HG02852 (cell line): Measurements from ENCODE around the gene CCDC124.
A peak's percentile ranks its signal among the peaks of the same experiment; 100 is the strongest.
"Not testable (repeated sequence)": the region's sequence is repeated elsewhere in the genome, so short reads cannot be mapped to it uniquely, and the experiment has no call there.

ENCODE experiments used
- ATAC-seq: cut with Tn5 transposase; IDR thresholded peaks from one replicate; pipeline ENCODE4 v1.9.1; 2021; ENCODE audit warnings: mild to moderate bottlenecking, moderate library complexity; ENCODE audit not compliant: unreplicated experiment

CCDC124 gene, protein sequence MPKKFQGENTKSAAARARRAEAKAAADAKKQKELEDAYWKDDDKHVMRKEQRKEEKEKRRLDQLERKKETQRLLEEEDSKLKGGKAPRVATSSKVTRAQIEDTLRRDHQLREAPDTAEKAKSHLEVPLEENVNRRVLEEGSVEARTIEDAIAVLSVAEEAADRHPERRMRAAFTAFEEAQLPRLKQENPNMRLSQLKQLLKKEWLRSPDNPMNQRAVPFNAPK

DNA sequence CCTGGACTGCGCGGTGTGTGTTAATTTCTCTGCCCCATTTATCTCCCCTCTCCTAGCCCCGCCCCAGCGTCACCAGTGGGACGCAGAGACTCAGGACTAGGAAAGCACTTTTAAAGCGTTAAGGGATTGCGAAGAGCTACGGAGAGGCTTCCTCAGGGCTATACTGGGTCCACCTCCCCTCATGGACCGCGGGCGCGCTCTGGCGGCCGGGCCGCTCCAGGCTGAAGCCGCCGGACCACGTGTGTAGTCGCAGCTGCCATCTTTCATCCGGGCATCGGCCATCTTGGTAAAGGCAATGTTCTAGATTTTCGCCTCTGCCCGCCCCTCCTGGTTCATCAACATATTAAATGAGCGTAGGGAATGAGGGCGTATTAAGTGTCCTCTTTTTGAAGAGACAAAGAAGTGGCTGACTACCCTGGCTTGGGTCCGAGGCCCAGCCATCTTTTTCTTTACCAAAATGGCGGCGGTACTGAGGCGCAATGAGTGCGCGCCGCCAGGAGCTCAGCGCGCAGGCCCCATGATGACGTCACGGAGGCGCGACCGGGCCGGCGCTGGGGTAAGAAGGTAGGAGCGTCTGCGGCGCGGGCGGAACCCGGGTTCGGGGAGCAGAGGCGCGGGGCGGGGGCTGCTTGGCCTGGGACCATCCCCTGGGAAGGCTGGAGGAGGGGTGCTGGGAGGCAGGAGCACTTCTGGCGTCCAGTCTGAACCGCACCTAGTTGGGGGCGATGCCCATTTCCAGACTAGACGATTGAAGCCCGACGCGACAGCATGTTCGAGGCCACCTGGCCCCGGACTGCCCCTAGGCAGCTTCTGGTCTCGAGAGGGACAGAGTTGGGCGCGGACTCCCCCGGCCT, at the start of gene CCDC124:
Gene CCDC124, plus strand, starts transcription at position 531 of the 854 bp plus-strand sequence. CDS start 3,406 bp downstream, outside the sequence.
- peak; percentile 69 for ATAC-seq

DNA sequence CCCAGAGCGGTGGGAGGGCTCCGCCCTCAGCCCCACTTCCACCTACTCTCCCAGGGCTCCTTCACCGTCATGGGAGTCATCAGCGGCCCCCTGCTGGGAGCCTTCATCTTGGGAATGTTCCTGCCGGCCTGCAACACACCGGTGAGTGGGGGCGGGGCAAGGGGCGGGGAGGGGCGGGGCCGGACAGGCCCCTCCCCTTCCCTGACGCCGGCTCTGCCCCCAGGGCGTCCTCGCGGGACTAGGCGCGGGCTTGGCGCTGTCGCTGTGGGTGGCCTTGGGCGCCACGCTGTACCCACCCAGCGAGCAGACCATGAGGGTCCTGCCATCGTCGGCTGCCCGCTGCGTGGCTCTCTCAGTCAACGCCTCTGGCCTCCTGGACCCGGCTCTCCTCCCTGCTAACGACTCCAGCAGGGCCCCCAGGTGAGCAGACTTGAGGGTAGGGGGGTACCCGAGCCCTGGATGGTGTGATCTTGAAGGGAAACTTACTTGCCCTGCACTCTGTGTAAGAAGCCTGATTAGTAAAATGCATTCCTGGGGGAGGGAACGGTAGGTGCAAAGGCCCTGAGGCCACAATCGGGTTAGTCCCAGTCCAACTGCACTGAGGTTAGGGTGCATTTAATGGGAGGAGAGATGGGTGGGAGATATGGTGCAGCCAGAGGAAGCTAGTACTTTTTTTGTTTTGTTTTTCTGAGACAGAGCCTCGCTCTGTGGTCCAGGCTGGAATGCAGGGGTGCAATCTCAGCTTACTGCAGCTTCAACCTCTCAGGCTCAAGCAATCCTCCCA, 49.0 kb upstream of the CCDC124 start:
- ATAC-seq = no peak

DNA sequence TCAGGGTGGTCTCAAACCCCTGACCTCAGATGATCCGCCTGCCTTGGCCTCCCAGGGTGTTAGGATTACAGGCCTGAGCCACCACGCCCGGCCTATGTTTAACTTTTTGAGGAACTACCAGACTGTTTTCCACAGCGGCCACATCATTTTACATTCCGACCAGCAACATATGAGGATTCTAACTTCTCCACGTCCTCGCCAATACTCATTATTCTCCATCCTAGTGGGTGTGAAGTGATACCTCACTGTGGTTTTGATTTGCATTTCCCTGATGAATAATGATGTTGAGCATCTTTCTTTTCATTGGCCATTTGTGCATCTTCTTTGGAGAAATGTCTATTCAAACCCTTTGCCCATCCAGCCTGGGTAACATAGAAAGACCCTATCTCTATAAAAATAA, 46.3 kb upstream of the CCDC124 start:
- ATAC-seq = no peak

DNA sequence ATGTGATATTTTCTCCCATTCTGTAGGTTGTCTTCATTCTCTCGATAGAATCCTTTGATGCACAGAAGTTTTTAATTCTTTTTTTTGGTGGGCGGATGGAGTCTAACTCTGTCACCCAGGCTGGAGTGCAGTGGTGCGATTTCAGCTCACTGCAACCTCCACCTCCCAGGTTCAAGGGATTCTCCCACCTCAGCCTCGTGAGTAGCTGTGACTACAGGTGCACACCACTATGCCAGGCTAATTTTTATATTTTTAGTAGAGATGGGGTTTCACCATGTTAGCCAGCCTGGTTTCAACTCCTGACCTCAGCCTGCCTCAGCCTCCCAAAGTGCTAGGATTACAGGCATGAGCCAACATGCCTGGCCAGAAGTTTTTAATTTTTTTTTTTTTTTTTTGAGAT, 45.6 kb upstream of the CCDC124 start:
- ATAC-seq = not testable (repeated sequence)

DNA sequence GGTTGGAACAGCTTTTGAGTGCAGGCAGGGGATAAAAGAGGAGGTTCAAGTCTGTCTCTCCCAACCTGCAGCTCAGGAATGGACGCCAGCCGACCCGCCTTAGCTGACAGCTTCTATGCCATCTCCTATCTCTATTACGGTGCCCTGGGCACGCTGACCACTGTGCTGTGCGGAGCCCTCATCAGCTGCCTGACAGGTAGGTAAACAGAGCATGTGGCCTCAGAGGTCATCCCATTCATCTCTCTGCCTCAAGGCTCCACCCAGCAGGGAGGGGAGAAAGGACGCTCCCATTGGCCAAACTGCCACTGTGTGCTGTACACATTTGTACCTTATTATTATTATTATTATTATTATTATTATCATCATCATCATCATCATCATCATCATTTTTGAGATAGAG, 44.6 kb upstream of the CCDC124 start:
- ATAC-seq = no peak

DNA sequence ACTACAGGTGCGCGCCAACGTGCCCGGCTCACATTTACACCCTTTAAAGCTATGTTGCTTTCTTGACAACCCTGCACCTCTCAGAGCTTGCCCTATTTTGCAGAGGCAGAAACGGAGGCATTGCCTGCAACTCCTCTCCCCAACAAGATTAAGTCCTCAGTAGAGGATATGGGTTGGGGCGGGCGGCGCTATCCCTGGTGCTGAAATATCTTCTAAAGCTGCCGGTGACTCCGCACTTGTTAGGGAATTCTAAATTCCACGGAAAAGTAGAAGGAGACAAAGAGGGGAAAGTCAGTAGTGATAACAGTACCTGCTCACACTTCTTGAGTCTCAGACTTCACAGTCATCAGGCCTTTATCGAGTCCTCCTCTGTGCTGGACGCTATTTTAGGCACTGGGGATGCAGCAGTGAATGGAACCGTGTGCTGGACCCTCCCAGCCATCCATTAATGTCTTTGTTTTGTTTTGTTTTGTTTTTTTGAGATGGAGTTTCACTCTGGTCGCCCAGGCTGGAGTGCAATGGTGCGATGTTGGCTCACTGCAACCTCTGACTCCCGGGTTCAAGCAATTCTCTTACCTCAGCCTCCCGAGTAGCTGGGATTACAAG, 43.1 kb upstream of the CCDC124 start:
- ATAC-seq = no peak

DNA sequence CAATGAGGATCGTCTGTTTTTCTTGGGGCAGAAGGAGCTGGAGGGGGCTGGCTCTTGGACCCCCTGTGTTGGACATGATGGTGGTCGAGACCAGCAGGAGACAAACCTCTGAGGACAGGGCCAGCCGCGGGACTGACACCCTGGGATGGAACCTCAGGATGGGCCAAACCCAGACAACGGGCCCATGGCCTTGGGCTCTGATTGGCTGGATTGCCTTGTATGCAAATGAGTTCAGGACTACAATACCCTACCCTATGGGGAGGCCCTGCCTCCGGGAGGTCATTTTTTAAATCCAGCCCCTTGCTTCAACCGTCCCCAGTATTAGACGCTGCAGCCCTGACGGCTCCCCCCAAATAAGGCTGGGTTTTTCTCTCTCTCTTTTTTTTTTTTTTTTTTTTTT, 39.0 kb upstream of the CCDC124 start:
- no peak for ATAC-seq

DNA sequence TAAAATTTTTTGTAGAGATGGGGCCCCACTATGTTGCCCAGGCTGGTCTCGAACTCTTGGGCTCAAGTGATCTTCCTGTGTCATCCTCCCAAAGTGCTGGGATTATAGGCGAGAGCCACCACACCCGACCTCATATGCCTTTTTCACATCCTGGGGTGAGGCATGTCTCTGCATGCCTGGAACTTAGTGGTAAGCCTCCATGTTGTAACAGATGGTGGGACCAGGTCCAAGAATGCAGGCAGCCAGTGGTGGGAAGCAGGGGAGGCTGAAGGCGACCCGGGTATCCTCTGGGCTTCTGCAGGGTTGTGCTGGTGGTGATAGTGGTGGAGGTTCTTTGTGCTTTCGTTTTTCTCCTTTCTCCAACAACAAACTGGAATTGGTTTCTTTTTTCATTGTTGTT, 30.1 kb upstream of the CCDC124 start:
- no peak for ATAC-seq

DNA sequence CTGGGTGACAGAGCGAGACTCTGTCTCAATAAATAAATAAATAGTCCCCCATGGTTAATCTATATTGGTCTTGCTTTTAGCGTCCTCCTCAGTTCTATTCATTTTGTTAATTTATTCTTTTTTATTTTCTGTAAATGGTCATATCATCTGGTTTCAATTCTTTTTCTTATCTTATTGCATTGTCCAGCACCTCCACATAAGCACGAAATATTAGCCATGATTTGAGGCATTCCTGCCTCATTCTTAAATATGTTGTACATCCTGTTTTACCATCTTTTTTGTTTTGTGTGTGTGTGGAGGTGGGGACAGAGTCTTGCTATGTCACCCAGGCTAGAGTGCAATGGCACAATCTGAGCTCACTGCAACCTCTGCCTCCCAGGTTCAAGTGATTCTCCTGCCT, 24.6 kb upstream of the CCDC124 start:
- no peak for ATAC-seq

DNA sequence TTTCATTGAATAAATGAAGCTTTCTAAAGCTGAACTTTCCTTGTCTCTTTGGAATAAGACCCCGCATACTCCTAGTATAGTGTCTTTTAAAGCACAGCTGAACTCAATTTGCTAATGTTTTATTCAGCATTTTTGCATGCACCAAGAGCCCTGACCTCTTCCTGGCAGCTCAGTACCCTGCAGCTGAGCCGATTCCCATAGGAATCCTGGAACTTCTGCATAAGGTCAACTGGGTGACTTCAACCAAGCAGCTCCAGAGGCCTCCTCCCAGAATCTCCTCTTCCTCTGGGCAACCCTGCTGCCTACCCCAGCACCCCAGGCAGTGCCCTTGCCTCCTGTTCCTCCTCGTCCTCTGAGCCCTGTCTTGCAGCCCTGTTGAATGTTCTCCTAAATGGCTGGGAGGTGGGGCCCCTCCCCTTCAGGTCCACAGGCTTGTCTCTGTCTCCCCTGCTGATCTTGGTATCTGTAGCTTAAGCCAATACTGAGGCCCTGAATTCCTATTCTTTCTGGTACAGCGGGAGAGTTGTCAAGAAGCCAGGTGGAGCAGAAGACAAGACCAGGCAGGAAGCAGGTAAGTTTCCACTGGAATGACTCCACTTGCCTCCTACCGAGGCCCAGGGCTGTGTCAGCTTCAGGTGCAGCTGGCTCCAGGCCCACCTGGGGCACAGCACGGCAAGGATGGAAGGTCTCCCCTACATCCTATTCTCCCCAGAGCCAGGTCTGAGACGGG, 23.6 kb upstream of the CCDC124 start:
- ATAC-seq = no peak

DNA sequence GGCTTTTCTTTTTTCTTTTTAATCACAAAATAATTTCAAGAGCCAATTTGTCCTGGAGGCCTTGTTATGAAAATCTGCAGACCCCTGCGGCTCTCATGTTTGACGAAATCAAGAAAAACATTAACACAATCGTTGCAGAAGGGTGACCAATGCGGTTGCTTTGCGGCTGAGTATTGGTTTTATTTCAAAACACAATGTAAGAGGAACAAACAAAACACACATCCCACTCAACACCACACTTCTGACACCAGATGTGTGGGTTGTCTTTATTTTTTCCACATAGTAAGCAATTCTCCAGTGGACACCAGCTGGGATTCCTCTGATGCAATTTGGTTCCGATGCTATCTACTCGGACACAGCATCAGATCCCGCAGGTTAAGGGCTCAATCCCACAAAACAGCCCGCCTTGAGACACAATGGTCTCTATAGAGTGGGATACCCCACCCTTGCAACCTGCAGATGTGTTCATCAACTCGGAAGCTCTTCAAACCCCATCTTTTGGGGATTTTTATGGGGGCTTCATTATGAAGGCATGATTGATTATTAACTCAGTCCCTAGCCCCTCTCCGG, 21.9 kb upstream of the CCDC124 start:
- no peak for ATAC-seq

DNA sequence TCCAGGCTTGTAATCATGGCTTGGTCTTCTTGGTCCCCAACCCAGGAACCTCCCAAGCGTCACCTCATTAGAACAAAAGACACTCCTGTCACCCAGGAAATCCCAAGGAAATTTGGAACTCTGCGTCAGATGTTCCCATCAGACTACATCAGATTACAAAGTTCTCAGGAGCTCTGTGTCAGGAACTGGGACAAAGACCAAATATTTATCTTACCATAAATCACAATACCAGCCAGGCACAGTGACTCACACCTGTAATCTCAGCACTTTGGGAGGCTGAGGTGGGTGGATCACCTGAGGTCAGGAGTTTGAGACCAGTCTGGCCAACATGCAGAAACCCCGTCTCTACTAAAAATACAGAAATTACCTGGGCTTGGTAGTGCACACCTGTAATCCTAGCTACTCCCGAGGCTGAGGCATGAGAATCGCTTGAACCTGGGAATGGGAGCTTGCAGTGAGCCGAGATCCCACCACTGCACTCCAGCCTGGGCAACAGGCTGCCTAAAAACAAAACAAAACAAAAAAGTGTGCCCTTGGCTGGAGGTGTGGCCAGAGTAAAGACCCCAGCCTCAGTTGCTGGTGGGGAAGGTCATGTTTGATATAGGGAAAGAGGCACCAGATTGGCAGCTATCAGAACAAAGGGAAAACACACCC, 16.7 kb upstream of the CCDC124 start:
- no peak for ATAC-seq

DNA sequence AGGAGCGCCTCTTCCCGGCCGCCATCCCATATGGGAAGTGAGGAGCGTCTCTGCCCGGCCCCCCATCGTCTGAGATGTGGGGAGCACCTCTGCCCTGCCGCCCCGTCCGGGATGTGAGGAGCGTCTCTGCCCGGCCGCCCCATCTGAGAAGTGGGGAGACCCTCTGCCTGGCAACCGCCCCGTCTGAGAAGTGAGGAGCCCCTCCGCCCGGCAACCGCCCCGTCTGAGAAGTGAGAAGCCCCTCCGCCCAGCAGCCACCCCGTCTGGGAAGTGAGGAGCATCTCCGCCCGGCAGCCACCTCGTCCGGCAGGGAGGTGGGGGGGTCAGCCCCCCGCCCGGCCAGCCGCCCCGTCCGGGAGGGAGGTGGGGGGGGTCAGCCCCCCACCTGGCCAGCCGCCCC, 14.7 kb upstream of the CCDC124 start:
- ATAC-seq = not testable (repeated sequence)

DNA sequence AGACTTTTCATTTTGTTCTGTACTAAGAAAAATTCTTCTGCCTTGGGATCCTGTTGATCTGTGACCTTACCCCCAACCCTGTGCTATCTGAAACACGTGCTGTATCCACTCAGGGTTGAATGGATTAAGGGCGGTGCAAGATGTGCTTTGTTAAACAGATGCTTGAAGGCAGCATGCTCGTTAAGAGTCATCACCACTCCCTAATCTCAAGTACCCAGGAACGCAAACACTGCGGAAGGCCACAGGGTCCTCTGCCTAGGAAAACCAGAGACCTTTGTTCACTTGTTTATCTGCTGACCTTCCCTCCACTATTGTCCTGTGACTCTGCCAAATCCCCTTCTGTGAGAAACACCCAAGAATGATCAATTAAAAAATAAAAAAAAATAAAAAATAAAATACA, 13.7 kb upstream of the CCDC124 start:
- ATAC-seq = not testable (repeated sequence)

DNA sequence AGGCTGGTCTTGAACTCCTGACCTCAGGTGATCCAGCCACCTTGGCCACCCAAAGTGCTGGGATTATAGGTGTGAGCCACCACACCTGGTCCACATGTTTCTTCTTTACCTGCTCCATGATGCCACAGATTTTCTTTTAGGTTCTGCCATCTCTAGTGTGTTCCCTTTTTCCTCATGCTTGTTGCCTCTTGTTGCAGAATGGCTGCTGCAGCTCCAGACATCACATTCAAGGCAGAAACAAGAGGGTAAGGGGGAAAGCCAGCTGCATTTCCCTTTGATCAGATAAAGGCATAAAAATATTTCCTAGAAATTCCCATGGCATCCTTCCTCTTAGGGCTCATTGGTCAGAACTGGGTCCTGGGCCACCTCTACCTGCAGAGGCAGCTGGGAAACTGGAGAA, 12.3 kb upstream of the CCDC124 start:
- ATAC-seq = no peak

DNA sequence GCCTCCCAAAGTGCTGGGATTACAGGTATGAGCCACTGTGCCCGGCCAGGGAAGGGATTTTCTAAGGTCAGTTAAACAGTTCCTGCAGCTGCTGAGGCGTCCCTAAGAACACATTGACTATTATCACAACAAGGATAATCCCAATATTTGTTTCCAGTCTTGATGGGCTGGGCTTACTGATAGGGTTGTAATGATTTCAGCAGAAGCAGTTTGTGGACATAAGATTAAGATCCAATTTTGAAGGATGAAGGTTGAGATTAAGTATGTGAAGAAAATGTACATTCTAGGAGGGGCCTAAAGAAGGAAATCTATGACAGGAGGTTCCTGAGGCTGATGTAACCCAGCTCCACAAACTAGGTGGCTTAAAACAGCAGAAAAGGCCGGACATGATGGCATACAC, 10.7 kb upstream of the CCDC124 start:
- ATAC-seq = no peak

DNA sequence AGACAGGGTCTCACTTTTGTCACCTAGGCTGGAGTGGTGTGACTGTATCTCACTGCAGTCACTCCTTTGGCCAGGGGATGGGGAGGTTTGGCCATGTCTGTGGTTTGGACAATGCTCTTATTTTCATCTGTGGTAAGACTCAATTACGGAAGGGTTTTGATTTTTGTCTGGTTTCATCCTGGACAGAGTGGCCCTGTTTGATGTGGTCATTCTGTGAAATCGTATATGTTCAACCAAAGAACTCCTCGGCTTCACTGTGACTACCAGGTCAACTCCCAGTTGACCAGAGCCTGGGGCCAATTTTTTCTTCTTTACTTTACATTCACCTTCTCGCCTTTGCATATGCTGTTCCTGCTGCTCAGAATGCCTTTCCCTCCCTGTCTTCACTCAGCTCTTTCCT, 6.8 kb upstream of the CCDC124 start:
- ATAC-seq = no peak

DNA sequence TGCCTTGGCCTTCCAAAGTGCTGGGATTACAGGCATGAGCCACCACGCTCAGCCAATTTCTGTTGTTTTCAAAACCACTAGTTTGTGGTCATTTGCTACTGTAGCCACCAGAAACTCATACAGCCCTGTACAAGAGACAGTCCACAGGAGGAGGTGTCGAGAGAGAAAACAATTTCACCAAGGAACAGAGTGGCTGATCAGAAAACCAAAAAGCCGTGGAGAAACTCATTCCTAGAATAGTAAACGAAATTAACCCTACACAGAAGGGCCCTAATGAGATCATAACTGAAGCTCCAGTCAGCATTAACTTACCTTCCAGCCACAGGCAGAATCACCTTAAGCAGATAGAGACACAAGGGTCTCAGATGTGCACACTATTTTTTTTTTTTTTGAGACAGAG, 3.8 kb upstream of the CCDC124 start:
- ATAC-seq = no peak

DNA sequence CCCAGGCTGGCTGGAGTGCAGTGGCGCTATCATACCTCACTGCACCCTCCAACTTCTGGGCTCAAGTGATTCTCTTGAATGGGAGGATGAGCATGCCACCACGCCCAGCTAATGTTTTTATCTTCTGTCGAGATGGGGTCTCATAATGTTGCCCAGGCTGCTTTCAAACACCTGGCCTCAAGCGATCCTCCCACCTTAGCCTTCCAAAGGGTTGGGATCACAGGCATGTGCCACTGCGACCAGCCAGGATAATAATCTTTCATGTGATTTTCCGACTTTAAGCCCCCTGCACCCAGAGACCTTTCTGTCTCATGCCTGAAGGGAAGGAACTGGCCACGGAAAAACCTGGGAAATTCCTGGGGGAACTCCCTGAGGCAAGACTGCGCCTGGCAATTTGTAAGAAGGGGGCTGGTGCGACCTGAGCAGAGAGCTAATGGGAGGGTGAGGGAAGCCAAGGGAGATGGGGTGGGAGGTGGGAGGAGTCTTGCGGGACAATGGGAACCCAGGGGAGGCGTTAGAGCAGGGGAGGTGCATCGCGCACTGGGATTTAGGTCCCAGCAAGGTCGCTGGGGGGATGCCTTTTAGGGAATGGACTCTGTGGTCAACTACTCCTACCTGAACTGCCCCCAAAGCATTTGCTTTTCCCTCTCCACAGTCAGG, 1.2 kb upstream of the CCDC124 start:
- no peak for ATAC-seq
